HT1080 (cell line): ENCODE measurements around the gene CAVIN4. TPM values are rescaled to one million over a fixed set of nuclear protein-coding genes. Genes with fewer than 3 reads are reported as not detected.

ENCODE experiments used
- DNase-seq: peaks from one replicate; pipeline ENCODE4 v3.0.0-alpha.2; 2015; ENCODE audit warnings: low read depth
- total RNA-seq: library from RNA; depleted of rRNA; stranded (reverse); fragments of >200 nt; shearing (Covaris generic); gene quantifications from 2 replicates; pipeline ENCODE4 v1.2.3, GENCODE V29; 2014; rRNA removed

The CAVIN4 gene
- total RNA-seq, 1 experiment from 2014 or later = 0.45 TPM

DNA sequence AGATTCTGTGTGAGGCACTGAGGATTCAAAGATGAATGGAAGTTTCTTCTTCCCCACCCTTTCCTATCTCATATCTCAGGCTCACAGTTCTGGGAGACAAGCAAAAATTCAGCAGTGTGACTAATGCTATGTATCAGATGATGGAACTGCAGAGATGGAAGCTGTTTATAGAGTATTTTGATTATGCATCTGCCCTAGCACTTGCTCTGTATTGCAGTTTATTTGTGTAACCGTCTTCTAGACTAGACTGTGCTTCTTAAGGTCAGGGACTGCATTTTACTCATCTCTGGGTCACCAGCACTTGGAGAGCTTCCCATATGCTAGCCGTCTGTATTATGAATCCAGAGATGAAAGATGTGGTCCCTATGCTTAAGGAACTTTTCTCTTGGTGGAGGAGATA lies 12.6 kb downstream of the CAVIN4 start:
- DNase-seq = peak; percentile 23

DNA sequence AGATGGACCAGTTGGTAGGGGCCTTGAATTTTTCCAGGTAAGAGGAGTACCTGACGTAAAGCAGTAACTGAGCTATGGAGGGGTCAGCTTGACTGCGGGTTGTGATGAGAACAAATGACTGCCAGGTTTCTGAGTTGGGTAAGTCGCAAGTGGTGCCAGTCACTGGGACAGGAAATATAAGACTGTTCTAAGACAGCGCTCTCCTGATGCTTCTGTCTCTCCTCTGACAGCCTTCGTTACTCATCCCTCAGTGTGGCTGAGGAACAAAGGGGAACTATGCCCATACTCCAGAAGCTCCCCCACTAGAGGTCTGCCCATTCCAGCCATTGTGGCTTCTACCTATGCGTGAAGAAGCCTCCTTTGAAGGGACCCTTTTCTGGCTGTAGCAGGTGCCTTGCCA lies 13.3 kb downstream of the CAVIN4 start:
- no peak for DNase-seq

DNA sequence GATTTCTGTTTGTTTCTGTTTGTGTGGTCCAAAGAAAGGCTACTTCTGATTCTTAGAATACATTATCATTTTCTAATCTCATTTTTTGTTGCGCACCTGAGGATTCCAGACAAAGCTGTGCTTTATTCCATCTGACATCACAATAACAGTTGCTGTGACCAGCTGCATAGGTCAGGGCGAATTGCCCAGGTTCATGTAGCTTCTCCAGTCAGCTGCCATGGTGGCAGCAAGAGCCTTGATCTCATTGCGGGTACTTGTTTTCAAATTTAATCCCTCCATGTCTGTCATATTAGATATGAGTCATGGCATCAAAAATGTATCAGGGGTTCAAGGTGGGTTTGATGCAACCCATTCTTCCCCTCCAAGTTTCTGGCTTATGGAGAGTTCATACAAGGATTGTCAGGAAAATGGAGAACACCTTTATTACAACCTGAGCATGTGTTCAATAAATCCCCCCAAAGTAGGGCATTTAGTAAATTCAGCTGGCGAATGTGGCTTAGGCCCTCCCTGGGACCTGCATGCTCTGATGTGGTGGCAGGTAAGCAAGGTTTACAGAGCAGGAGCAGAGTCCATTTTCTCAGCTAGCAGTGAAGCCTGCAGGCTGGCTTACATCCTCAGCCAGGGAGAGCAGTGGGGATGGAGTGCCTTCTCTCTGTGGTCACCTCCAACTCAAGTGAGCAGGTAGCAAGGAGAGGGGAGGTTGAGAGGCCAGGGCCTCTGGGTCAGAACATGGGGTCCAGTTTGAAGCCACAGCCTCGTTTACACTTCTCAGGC lies 13.9 kb downstream of the CAVIN4 start:
- DNase-seq = no peak

DNA sequence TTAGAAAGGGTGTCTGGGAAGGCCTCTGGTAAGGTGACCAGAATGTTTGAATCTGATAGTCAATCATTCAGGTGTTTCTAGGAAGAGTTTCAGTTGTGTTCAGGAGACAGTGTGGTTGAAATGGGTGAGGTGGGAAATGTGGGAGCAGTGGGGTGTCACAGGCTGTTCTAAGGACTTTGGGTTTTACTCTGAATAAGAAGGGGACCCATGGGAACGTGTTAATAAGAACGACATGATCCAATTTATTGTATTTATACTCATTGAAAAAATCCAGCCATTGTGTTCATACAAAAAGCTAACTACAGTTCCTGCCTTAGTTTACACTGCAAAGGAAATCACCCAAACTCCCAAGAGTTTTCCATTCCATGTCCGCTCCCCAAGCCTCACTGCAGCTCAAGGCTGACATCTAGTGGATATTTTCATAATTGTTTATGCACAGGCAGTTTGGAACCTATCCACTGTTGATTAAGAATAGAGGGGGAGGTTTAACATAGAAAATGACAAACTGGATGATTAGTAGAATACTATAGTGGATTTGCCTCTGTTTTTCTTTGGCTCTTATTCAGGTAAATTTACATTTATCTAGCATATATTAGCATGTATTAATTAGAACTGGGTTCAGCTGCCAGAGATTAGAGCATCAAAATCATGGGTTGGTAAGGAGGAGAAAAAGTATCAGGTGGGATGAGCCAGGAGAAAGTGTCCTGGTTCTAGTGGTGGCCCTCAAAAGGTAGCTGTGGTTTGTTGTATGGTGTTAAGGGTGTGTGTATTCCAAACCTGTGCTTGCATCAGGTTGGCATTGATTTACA lies 17.7 kb downstream of the CAVIN4 start:
- DNase-seq = peak; percentile 48

- no peak for DNase-seq
Measured at GRCh38 chr9:100597236-100597635, 19.4 kb downstream of the CAVIN4 start.

GRCh38 chr9:100598641-100599145 lies 20.8 kb downstream of the CAVIN4 start:
- peak; percentile 82 for DNase-seq

- DNase-seq = no peak
Measured at GRCh38 chr9:100600521-100601079, 22.7 kb downstream of the CAVIN4 start.

- DNase-seq = peak; percentile 55
Measured at GRCh38 chr9:100601216-100601615, 23.3 kb downstream of the CAVIN4 start.

DNA sequence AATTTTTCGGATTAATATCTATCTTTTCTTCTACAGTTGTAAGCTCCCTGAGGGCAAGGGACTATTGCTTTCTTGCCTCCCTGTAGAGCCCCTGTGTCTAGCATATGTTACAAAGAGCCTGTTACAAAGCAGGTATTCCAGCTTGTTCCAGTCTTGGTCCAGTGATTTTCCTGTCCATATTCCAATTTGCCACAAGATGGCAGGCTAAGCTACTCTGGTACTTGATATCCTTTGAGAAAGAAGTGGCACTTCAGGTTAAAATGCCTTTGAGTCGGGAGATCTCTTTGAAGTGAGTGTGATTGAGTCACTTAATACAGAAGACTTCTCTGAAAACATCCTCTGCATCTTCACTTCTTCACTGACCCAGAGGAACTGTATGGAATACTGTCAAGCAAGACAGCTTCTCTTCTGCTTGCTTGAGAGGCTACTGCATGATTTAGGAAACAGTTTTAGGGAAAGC lies 24.5 kb downstream of the CAVIN4 start:
- peak; percentile 53 for DNase-seq

DNA sequence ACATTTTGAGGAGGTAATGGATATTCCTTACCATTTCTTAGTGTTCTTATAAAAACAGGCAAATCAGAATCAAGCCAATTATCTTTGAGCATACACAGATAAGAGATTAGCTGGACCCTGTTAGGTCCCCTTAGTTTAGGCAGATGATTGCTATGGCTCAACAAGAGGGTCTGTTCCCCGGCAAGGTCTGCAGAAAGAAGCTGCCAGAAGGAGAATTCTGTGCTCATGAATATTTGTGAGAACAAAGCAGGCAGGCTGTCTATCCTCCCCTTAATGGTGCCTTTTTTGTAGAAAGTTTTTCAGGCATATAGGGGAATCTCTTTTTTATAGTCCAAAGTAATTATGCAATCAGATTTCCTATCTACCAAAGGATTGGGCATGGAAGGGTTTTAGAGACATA lies 27.5 kb downstream of the CAVIN4 start:
- no peak for DNase-seq

DNA sequence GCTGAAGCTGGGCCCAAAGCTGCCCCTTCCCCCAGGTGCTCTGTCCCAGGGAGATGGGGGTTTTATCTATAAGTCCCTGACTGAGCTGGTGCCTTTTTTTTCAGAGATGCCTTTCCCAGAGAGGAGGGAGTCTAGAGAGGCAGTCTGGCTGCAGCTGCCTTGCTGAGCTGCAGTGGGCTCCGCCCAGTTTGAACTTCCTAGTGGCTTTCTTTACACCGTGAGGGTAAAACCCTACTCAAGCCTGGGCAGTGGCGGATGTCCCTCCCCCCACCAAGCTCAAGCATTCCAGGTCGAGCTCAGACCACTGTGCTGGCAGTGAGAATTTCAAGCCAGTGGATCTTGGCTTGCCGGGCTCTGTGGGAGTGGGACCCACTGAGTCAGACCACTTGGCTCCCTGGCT lies 41.3 kb downstream of the CAVIN4 start:
- DNase-seq = peak; percentile 17

DNA sequence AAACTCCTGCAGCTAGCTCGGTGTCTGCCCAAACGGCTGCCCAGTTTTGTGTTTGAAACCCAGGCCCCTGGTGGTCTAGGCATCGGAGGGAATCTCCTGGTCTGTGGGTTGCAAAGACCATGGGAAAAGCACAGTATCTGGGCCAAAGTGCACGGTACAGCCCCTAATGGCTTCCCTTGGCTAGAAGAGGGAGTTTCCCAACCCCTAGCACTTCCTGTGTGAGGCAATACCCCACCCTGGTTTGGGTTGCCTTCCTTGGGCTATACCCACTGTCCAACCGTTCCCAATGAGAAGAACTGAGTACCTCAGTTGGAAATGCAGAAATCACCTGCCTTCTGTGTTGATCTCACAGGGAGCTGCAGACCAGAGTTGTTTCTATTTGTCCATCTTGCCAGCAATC lies 41.8 kb downstream of the CAVIN4 start:
- no peak for DNase-seq

GRCh38 chr9:100623969-100624368 lies 46.1 kb downstream of the CAVIN4 start:
- DNase-seq = no peak

GRCh38 chr9:100626949-100627348 lies 49.1 kb downstream of the CAVIN4 start:
- no peak for DNase-seq

GRCh38 chr9:100637787-100638186 lies 59.9 kb downstream of the CAVIN4 start:
- peak; percentile 46 for DNase-seq

Other genes starting within 250 kb of the CAVIN4 start
- 81.5 and 92.8 TPM in 2 replicates for gene TEX10, start 225.1 kb upstream of the CAVIN4 start, total RNA-seq
- 126 TPM in 2 replicates for gene MSANTD3, start 150.9 kb upstream of the CAVIN4 start, total RNA-seq
- 0.61 and 1.2 TPM in 2 replicates for gene TMEFF1, start 104.9 kb upstream of the CAVIN4 start, total RNA-seq